Pancreas (tissue), 10 donors: Measurements from ENCODE around the gene CAPZB. TPM values are rescaled to one million over a fixed set of nuclear protein-coding genes. Genes with fewer than 3 reads are reported as not detected.
"Not testable (repeated sequence)": the region's sequence is repeated elsewhere in the genome, so short reads cannot be mapped to it uniquely, and the experiment has no call there.

Experiments
- ATAC-seq, 4 donors: fragments of 200-7000 bp; cut with Tn5 transposase; one replicate each; pipeline versions ENCODE4 v1.8.0 to v1.9.1; 2020; ENCODE audit warnings: mild to moderate bottlenecking in 4 of 4, moderate library complexity in 4 of 4
- DNase-seq, 6 donors: peaks; one replicate each; pipeline ENCODE4 v3.0.0-alpha.2; 2020
- FAIRE-seq: peaks from 2 replicates; lab custom pipeline; 2012; peaks lifted over from hg19 to GRCh38; lab: Jason Lieb, UNC
- H3K27ac ChIP-seq, 4 donors: fragments of 200-600 bp; sonication (generic); 1 replicate in 3 of 4; 2 replicates in 1 of 4; pipeline versions ENCODE4 v1.5.0 to v1.8.0; 2020
- H3K27me3 ChIP-seq, 4 donors: fragments of 200-600 bp; one replicate each; pipeline ENCODE4 v1.8.0; 2021
- H3K36me3 ChIP-seq, 3 donors: fragments of 200-600 bp; sonication (generic) in 1 of 3; one replicate each; pipeline versions ENCODE4 v1.5.0 to v1.8.0; 2020 to 2021
- H3K4me1 ChIP-seq, 3 donors: fragments of 200-600 bp; one replicate each; pipeline ENCODE4 v1.8.0; 2021
- H3K4me3 ChIP-seq, 4 donors: fragments of 200-600 bp; sonication (generic) in 2 of 4; one replicate each; pipeline versions ENCODE4 v1.5.0 to v1.8.0; 2020 to 2021
- H3K9me3 ChIP-seq, 4 donors: fragments of 200-600 bp; one replicate each; pipeline ENCODE4 v1.8.0; 2021
- WGBS, 2 donors: extraction: QIAGEN DNeasy Blood & Tissue Kit; methylation state at CpG; one replicate each; pipeline ENCODE4 v1.1.7; 2013; 5-methylcytosine and 5-hydroxymethylcytosine counted together
- intact Hi-C, 3 donors: fragments of 100-400 bp; cut with DNase I; formaldehyde crosslinking; loops; one replicate each; pipeline versions ENCODE4 v1.11.1 to v1.14.2; 2022
- polyA plus RNA-seq, 2 donors: library from polyadenylated mRNA; stranded (reverse); fragments of 200-250 nt; gene quantifications; one replicate each; pipeline ENCODE4 v1.2.3, GENCODE V29; 2013
- total RNA-seq, 6 donors: library from RNA; stranded (reverse); fragmentation: NEBNext Ultra II Directional in 4 of 6; extraction: Animal tissue kit (Norgen Biotek cat#: 25700) in 4 of 6; gene quantifications; one replicate each; pipeline versions ENCODE4 v1.2.1 to v1.2.4, GENCODE V29; 2021 to 2023
- TF ChIP-seq, protein P1 (sequence below), 4 donors: fragments of 200-600 bp; sonication (generic) in 3 of 4; IDR thresholded peaks; one replicate each; pipeline versions ENCODE4 v1.5.0 to v1.8.0; 2021; ENCODE audit warnings: antibody characterized with exemption in 4 of 4
- donor health status: healthy with polysubstance abuse.
- donor health status: DM: no; HTN: no; CAD: no; lungs with moderate emphysema.
- donor health status: DM: no; HTN: no; CAD: no.
- donor health status: control.
- donor health status: control.
- donor health status: Bipolar disorder and iron deficiency.
- donor health status: DM: yes; HTN: yes; CAD: no.
- donor health status: DM: no; HTN: no; CAD: no.
- donor health status: DM: no; HTN: no; CAD: no.
- donor health status: DM: yes; HTN: yes; CAD: no.

Gene CAPZB
- total and polyA plus RNA-seq, 8 donors = 43.2 to 124 (median 74.9) TPM

DNA sequence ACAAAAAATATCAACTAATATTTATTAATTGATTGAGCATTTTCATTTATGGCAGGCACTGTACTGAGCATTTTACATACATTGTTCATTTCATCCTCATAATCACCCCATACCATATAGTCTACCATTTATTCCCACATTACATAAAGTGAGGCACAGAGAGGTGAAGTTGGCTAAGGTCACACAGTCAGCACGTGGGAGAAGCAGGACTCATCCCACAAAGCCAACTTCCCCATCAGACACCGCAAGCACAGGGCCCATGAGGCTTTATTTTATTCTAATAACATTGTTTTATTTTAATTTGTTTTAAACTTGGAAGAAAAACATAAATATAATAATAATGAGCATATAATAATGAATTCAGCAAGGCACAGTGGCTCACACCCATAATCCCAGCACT lies 43.1 kb upstream of the CAPZB start:
- H3K27me3 ChIP-seq = no peaks in the 10 kb centered on the region
- 82 to 89% methylated on average over 2 of the region's 2 CpGs for WGBS, 2 donors
- no peak overlapping the region for H3K4me3 ChIP-seq
- no peaks in the 10 kb centered on the region for H3K9me3 ChIP-seq
- no peaks in the 10 kb centered on the region for H3K36me3 ChIP-seq
- intact Hi-C loops = no loop called here
- no peaks in the 10 kb centered on the region for H3K4me1 ChIP-seq
- DNase-seq (no peak), ATAC-seq (no peak), FAIRE-seq (no peak)
- H3K27ac ChIP-seq = no peak overlapping the region
- TF ChIP-seq, protein P1, sequence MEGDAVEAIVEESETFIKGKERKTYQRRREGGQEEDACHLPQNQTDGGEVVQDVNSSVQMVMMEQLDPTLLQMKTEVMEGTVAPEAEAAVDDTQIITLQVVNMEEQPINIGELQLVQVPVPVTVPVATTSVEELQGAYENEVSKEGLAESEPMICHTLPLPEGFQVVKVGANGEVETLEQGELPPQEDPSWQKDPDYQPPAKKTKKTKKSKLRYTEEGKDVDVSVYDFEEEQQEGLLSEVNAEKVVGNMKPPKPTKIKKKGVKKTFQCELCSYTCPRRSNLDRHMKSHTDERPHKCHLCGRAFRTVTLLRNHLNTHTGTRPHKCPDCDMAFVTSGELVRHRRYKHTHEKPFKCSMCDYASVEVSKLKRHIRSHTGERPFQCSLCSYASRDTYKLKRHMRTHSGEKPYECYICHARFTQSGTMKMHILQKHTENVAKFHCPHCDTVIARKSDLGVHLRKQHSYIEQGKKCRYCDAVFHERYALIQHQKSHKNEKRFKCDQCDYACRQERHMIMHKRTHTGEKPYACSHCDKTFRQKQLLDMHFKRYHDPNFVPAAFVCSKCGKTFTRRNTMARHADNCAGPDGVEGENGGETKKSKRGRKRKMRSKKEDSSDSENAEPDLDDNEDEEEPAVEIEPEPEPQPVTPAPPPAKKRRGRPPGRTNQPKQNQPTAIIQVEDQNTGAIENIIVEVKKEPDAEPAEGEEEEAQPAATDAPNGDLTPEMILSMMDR (IDR thresholded peaks at IDR 0.05) = no peak

DNA sequence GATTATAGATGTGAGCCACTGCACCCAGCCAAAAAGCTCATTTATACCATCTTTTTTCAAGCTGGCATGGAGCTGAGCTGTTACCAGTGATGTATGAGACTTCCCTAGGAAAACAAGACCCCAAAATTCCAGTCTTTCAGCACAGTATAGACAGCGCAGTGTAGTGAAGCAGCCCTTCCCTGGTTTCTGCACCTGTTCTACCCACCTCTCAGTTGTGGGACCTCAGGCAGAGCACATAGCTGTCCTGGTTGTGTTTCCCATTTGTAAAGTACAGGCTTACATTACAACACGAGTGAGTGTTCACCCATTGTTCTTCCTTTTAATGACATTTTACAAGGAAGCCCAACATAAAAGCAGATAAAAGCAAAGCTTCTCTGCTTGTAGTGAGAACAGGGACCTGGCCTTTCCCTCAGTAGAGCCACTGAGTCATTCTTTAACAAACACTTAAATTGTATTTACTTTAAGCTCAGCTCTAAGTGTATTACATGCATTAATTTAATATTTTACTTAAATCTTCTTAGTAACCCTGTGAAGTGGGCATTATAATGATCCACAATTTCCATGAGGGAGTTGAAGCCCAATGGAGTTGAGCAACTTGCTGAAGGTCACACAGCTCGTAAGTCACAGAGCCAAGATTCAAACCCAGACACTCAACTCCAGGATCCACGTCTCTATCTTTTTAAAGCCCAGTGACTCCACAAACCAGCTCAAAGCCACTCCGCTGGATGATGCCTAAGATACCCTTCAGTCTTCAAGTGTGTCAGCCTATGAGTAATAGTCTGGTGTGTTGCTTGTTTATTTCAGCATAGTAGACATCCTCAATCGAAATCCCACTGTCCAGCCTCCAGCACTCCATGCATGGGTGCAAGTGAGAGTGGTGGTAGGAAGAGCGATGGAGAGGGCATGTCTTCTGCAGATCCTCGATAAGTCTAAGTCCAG lies 40.5 kb upstream of the CAPZB start:
- intact Hi-C loops = no loop called here
- Histone ChIP-seq H3K4me3 (no peak overlapping the region), H3K27me3 (no peaks in the 10 kb centered on the region), H3K27ac (no peak overlapping the region), H3K9me3 (no peaks in the 10 kb centered on the region), H3K36me3 (no peaks in the 10 kb centered on the region), H3K4me1 (no peaks in the 10 kb centered on the region)
- FAIRE-seq = no peak
- TF ChIP-seq, protein P1 (IDR thresholded peaks at IDR 0.05) = no peak
- 71 to 80% methylated on average over 8 of the region's 8 CpGs for WGBS, 2 donors
- ATAC-seq = no peak
- no peak for DNase-seq

DNA sequence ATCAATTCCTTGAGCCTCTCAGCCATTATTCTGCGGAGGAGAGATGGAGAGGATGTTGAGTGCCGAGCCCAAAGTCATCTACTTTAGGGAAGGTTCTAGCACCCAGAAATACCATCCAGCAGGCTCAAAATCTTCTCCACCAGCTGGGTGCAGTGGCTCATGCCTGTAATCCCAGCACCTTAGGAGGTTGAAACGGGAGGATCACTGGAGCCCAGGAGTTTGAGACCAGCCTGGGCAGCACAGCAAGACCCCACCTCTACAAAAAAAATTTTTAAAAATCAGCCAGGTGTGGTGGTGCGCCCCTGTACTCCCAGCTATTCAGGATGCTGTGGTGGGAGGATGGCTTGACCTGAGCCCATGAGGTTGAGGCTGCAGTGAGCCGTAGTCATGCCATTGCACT lies 39.5 kb upstream of the CAPZB start:
- no peak for ATAC-seq
- FAIRE-seq = no peak
- H3K4me3 ChIP-seq = no peak overlapping the region
- no peak for DNase-seq
- H3K4me1 ChIP-seq = no peaks in the 10 kb centered on the region
- no peaks in the 10 kb centered on the region for H3K9me3 ChIP-seq
- H3K27me3 ChIP-seq = no peaks in the 10 kb centered on the region
- H3K27ac ChIP-seq = no peak overlapping the region
- no peaks in the 10 kb centered on the region for H3K36me3 ChIP-seq
- 86 to 95% methylated on average over 5 of the region's 5 CpGs for WGBS, 2 donors
- intact Hi-C loops = no loop called here
- TF ChIP-seq, protein P1 (IDR thresholded peaks at IDR 0.05) = no peak

DNA sequence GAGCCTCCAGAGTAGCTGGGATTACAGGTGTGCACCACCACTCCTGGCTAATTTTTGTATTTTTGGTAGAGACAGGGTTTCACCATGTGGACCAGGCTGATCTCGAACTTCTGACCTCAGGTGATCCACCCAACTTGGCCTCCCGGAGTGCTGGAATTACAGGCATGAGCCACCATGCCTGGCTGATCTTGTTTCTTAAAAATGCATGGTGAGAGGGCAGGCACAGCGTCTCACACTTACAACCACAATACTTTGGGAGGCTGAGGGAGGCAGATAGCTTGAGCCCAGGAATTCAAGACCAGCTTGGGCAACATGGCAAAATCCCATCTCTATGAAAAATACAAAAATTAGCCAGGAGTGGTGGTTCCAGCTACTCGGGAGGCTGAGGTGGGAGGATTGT lies 37.2 kb upstream of the CAPZB start:
- WGBS, 2 donors = 76 to 85% methylated on average over 4 of the region's 4 CpGs
- intact Hi-C loops = not testable (repeated sequence)

DNA sequence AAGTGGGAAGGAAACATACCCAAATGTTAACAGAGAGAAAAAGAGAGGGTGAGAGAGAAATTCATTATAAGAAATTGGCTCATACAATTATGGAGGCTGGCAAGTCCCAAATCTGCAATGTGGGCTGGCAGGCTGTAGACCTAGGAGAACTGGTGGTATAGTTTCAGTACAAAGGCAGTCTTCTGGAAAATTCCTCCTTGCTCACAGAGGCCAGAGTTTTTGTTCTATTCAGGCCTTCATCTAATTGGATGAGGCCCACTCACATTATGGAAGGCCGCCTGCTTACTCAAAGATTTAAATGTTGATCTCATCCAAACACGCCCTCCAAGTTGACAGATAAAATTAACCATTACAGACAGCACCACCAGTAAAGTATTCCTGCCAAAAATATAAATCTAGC lies 36.1 kb upstream of the CAPZB start:
- Histone ChIP-seq H3K9me3 (no peaks in the 10 kb centered on the region), H3K36me3 (no peaks in the 10 kb centered on the region), H3K27ac (no peak overlapping the region), H3K4me1 (no peaks in the 10 kb centered on the region), H3K4me3 (no peak overlapping the region), H3K27me3 (no peaks in the 10 kb centered on the region)
- intact Hi-C loops = no loop called here
- no peak for ATAC-seq
- TF ChIP-seq, protein P1 (IDR thresholded peaks at IDR 0.05) = no peak
- 81 to 88% methylated on average over 2 of the region's 2 CpGs for WGBS, 2 donors
- FAIRE-seq = no peak
- no peak for DNase-seq

More for the DNA sequence above, 37.2 kb upstream of the CAPZB start:
- H3K4me1 ChIP-seq, H3K27me3 ChIP-seq, H3K36me3 ChIP-seq, ATAC-seq, DNase-seq, H3K9me3 ChIP-seq, H3K27ac ChIP-seq, H3K4me3 ChIP-seq, FAIRE-seq: not testable (repeated sequence)
